NT2/D1 (cell line): Measurements from ENCODE around the gene SMTN.

Source experiments
- DNase-seq: peaks from one replicate; pipeline ENCODE4 v3.0.0-alpha.2; 2011; ENCODE audit warnings: low read depth, low spot score
- H3K27me3 ChIP-seq: 2 replicates; pipeline ENCODE4 v1.6.0; 2011; ENCODE audit warnings: mild to moderate bottlenecking; ENCODE audit not compliant: insufficient read length, insufficient read depth
- H3K36me3 ChIP-seq: 2 replicates; pipeline ENCODE4 v1.6.1; 2011; ENCODE audit warnings: mild to moderate bottlenecking, low read length, mixed read lengths; ENCODE audit not compliant: insufficient read depth, insufficient read length
- H3K4me1 ChIP-seq: 2 replicates; pipeline ENCODE4 v1.5.1; 2011; ENCODE audit not compliant: insufficient read depth, insufficient read length
- H3K4me3 ChIP-seq: 2 replicates; pipeline ENCODE4 v1.5.1; 2011; ENCODE audit warnings: low read depth; ENCODE audit not compliant: insufficient read length
- H3K9ac ChIP-seq: 2 replicates; pipeline ENCODE4 v1.6.0; 2011; ENCODE audit warnings: low read depth; ENCODE audit not compliant: insufficient read length
- H3K9me3 ChIP-seq: 2 replicates; pipeline ENCODE4 v1.5.1; 2011; ENCODE audit warnings: mild to moderate bottlenecking, low read length; ENCODE audit not compliant: insufficient read depth
- SUZ12 ChIP-seq: IDR thresholded peaks from 2 replicates; pipeline ENCODE4 v1.6.1; 2011; ENCODE audit not compliant: insufficient read length, insufficient read depth; ENCODE audit errors: extremely low read depth
- YY1 ChIP-seq: IDR thresholded peaks from 2 replicates; pipeline ENCODE4 v1.6.1; 2011; ENCODE audit not compliant: insufficient read length, insufficient read depth
- ZNF274 ChIP-seq: IDR thresholded peaks from 2 replicates; pipeline ENCODE4 v1.6.1; 2011; ENCODE audit warnings: mild to moderate bottlenecking, low read depth, low read length

SMTN gene

DNA sequence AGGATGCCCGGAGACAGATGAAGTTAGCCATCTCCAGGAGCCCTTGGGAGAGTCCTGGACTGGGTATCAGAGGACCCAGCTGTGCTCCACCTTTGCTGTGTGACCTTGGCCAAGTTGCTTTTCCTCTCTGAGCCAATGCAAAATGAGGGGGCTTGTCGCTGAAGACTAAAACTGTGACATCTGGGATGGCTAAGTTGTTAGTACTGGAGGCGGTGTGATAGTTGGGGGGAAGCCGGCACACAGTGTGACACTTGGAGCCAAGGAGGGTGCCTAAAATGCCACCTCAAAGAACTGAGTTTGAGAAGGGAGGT lies 42.1 kb downstream of the SMTN start:
- no peak for DNase-seq
- Histone ChIP-seq H3K36me3 (peaks cover 4% of the 10 kb centered on the region), H3K9ac (peak overlapping the region; percentile 81)

DNA sequence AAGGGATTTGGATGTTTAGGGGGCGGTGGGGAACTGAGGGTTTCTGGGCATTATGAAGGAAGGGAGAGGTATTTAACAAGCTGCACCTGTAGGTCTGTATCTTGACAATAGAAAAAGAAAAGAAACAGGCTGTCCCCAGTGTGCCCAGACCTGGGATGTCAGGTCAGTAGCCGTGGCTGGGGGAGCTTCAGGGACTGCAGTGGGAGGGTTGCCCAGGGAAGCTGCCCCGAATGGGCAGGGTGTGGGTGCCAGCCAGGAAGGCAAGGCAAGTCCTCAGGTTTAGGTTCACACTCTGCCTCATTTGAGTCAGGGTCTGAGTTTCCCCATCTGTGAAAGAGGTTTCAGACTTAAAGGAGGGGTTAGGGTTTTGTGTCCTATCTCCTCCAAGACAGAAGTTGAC lies 43.2 kb downstream of the SMTN start:
- H3K36me3 ChIP-seq, result peaks cover 5% of the 10 kb centered on the region
- no peak for DNase-seq
- H3K9ac ChIP-seq, result no peak overlapping the region
- H3K4me1 ChIP-seq, result peaks cover 15% of the 10 kb centered on the region
- TF ChIP-seq SUZ12 (no peak), YY1 (no peak), ZNF274 (no peak)
- no peak overlapping the region for H3K4me3 ChIP-seq
- no peaks in the 10 kb centered on the region for H3K27me3 ChIP-seq
- no peaks in the 10 kb centered on the region for H3K9me3 ChIP-seq

More for the DNA sequence above, 42.1 kb downstream of the SMTN start:
- H3K4me3 ChIP-seq, result peak overlapping the region; percentile 78
- no peaks in the 10 kb centered on the region for H3K27me3 ChIP-seq
- H3K4me1 ChIP-seq, result peaks cover 12% of the 10 kb centered on the region
- no peak for TF ChIP-seq ZNF274
- no peak for TF ChIP-seq YY1
- no peak for TF ChIP-seq SUZ12
- H3K9me3 ChIP-seq, result no peaks in the 10 kb centered on the region

DNA sequence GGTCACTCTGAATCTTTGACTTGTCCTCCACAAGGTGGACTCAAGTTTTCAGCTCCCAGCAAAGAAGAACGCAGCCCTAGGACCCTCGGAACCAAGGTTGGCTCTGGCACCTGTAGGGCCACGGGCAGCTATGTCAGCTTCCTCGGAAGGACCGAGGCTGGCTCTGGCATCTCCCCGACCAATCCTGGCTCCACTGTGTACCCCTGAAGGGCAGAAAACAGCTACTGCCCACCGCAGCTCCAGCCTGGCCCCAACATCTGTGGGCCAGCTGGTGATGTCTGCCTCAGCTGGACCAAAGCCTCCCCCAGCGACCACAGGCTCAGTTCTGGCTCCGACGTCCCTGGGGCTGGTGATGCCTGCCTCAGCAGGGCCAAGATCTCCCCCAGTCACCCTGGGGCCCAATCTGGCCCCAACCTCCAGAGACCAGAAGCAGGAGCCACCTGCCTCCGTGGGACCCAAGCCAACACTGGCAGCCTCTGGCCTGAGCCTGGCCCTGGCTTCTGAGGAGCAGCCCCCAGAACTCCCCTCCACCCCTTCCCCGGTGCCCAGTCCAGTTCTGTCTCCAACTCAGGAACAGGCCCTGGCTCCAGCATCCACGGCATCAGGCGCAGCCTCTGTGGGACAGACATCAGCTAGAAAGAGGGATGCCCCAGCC lies 43.8 kb downstream of the SMTN start:
- Histone ChIP-seq H3K36me3 (peaks cover 5% of the 10 kb centered on the region), H3K27me3 (no peaks in the 10 kb centered on the region), H3K4me3 (no peak overlapping the region), H3K9me3 (no peaks in the 10 kb centered on the region), H3K4me1 (peaks cover 13% of the 10 kb centered on the region), H3K9ac (peak overlapping the region; percentile 32)
- DNase-seq, result no peak
- TF ChIP-seq ZNF274, result no peak
- no peak for TF ChIP-seq SUZ12
- no peak for TF ChIP-seq YY1

DNA sequence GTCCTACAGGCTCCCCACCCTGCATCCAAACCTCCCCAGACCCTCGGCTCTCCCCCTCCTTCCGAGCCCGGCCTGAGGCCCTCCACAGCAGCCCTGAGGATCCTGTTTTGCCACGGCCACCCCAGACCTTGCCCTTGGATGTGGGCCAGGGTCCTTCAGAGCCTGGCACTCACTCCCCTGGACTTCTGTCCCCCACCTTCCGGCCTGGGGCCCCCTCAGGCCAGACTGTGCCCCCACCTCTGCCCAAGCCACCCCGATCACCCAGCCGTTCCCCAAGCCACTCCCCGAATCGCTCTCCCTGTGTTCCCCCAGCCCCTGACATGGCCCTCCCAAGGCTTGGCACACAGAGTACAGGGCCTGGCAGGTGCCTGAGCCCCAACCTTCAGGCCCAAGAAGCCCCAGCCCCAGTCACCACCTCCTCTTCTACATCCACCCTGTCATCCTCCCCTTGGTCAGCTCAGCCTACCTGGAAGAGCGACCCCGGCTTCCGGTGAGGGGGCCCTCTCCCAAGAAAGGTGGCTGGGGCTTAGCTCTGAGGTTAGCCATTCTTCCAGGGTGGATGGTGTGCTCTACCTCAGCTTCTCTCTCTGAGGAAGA lies 44.5 kb downstream of the SMTN start:
- no peak for TF ChIP-seq ZNF274
- no peak for TF ChIP-seq YY1
- TF ChIP-seq SUZ12, result no peak
- Histone ChIP-seq H3K9me3 (no peaks in the 10 kb centered on the region), H3K4me1 (peaks cover 8% of the 10 kb centered on the region), H3K36me3 (peaks cover 5% of the 10 kb centered on the region), H3K9ac (no peak overlapping the region), H3K27me3 (no peaks in the 10 kb centered on the region), H3K4me3 (no peak overlapping the region)
- DNase-seq, result no peak

DNA sequence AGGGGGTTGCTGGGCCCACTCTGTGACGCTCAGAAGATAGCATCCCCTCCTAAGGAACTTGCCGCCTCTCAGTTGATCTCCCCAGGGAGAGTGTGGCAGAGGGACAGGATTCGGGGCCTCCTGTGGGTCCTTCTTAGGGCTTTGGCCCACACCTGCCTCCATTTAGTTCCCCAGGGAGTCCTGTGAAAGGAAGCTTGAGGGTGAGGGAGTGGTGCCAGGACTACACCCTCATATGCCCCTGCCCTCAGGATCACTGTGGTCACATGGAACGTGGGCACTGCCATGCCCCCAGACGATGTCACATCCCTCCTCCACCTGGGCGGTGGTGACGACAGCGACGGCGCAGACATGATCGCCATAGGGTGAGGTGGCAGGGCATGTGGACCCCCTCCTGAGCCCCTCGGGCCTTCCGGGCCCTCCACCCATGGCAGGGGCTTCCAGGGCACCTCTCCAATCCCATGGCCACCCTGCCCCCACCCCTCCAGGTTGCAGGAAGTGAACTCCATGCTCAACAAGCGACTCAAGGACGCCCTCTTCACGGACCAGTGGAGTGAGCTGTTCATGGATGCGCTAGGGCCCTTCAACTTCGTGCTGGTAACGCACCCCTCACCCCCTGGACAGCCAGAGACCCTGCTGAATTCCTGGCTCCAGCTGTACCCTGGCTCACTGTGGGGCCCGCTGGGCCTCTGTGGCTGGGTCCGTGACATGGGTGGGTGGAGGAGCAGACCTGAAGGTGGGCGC lies 45.2 kb downstream of the SMTN start:
- TF ChIP-seq YY1 (no peak), ZNF274 (no peak), SUZ12 (no peak)
- no peak overlapping the region for H3K4me3 ChIP-seq
- H3K36me3 ChIP-seq, result peaks cover 5% of the 10 kb centered on the region
- peaks cover 8% of the 10 kb centered on the region for H3K4me1 ChIP-seq
- H3K27me3 ChIP-seq, result no peaks in the 10 kb centered on the region
- DNase-seq, result no peak
- no peaks in the 10 kb centered on the region for H3K9me3 ChIP-seq
- no peak overlapping the region for H3K9ac ChIP-seq

DNA sequence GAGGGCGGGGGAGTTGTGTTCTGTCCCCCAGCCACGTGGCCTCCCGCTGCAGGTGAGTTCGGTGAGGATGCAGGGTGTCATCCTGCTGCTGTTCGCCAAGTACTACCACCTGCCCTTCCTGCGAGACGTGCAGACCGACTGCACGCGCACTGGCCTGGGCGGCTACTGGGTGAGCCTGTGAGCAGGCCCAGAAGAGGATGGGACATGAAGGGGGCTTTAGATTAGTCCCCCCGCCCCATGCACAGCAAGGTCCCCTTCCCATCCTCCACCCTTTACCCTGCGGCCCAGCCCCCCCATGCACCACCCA lies 45.7 kb downstream of the SMTN start:
- no peak for TF ChIP-seq SUZ12
- no peak for TF ChIP-seq ZNF274
- TF ChIP-seq YY1, result no peak
- DNase-seq, result no peak
- Histone ChIP-seq H3K4me3 (no peak overlapping the region), H3K36me3 (peaks cover 5% of the 10 kb centered on the region), H3K27me3 (no peaks in the 10 kb centered on the region), H3K9me3 (no peaks in the 10 kb centered on the region), H3K9ac (no peak overlapping the region), H3K4me1 (peaks cover 10% of the 10 kb centered on the region)

DNA sequence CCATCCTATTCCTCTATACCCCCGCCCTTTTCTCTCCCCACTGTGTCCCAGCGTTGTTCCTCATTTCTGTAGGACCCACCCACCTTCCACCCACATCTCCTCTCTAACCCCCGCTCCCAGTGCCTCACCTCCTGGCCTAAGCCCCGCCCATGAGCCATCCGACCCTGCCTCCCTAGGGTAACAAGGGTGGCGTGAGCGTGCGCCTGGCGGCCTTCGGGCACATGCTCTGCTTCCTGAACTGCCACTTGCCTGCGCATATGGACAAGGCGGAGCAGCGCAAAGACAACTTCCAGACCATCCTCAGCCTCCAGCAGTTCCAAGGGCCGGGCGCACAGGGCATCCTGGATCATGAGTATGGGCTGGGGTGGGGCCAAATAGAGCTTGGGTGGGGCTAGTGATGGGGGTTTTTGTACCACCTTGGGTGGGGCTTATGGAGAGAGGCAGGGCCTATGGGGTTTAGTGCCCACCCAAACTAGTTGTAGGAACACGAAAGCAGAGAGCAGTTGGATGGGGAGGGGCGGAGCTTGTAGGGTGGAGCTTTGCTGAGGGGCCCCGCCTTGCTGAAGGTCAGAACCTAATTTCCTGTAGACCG lies 46.2 kb downstream of the SMTN start:
- no peak for DNase-seq
- H3K9me3 ChIP-seq, result no peaks in the 10 kb centered on the region
- no peak overlapping the region for H3K4me3 ChIP-seq

More for the DNA sequence above, 46.2 kb downstream of the SMTN start:
- Histone ChIP-seq H3K9ac (no peak overlapping the region), H3K36me3 (peaks cover 5% of the 10 kb centered on the region), H3K4me1 (peaks cover 10% of the 10 kb centered on the region), H3K27me3 (no peaks in the 10 kb centered on the region)
- TF ChIP-seq ZNF274 (no peak), SUZ12 (no peak), YY1 (no peak)
